Measurements from ENCODE around the gene CDK6. TPM values are rescaled to one million over a fixed set of nuclear protein-coding genes. Genes with fewer than 3 reads are reported as not detected.

The CDK6 gene
- total and polyA plus RNA-seq, 2 of the 8 experiments (the other 6 are each of a cell fraction or from before 2014, with no cell fraction given) = 5.9 to 18.9 TPM

- no peak for TF ChIP-seq CHD7 (IDR thresholded peaks at IDR 0.05; ENCODE audit: insufficient replicate concordance, low read length)
- no peak for TF ChIP-seq CHD1 (IDR thresholded peaks at IDR 0.05; ENCODE audit: low read depth, low read length)
- TF ChIP-seq ATF2 (IDR thresholded peaks at IDR 0.05; ENCODE audit: low read length) = no peak
- TF ChIP-seq YY1 (IDR thresholded peaks at IDR 0.05; ENCODE audit: low read depth, low read length) = no peak
Observed at GRCh38 chr7:92773808-92774207, 62.6 kb downstream of the CDK6 start (continued).

Data from H1 (cell line).